PC-3 (cell line): ENCODE results near the gene VWA7.
"Not testable (repeated sequence)": the region's sequence is repeated elsewhere in the genome, so short reads cannot be mapped to it uniquely, and the experiment has no call there.

ENCODE experiments used
- CTCF ChIP-seq: fragments of 300-600 bp; sonication (generic); conservative IDR thresholded peaks from 2 replicates; pipeline ENCODE4 v1.5.1; 2017; ENCODE audit warnings: antibody characterized with exemption, low read depth, mild to moderate bottlenecking, low read length
- EZH2 ChIP-seq: fragments of 300-600 bp; sonication (generic); IDR thresholded peaks from one replicate; pipeline ENCODE4 v1.6.1; 2017; ENCODE audit warnings: antibody characterized with exemption, mild to moderate bottlenecking, low read length; ENCODE audit not compliant: unreplicated experiment
- EZH2phosphoT487 ChIP-seq: fragments of 300-600 bp; sonication (generic); IDR thresholded peaks from 2 replicates; pipeline ENCODE4 v1.6.1; 2018; ENCODE audit warnings: mild to moderate bottlenecking, antibody characterized with exemption, low read length, borderline replicate concordance

DNA sequence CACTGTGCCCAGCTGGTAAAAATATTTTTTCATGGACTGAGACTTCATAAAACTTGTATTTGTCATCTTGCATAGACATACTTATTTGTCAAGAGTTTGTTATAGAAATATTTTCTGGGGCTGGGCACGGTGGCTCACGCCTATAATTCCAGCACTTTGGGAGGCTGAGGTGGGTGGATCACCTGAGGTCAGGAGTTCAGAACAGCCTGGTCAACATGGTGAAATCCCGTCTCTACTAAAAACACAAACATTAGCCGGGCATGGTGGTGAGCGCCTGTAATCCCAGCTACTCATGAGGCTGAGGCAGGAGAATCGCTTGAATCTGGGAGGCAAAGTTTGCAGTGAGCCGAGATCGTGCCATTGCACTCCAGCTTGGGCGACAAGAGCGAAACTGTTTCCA is 31.5 kb upstream of the VWA7 start:
- not testable (repeated sequence) for TF ChIP-seq EZH2, CTCF, EZH2phosphoT487
